GM12878 (cell line): Measurements from ENCODE around the gene WDFY4. TPM values are rescaled to one million over a fixed set of nuclear protein-coding genes. Genes with fewer than 3 reads are reported as not detected.

Experiments used
- ATAC-seq: fragments of 200-7000 bp; cut with Tn5 transposase; 3 replicates; pipeline ENCODE4 v1.9.1; 2020; ENCODE audit warnings: mild to moderate bottlenecking, moderate library complexity
- BruUV-seq: library from RNA; stranded (reverse); fragments of 400-500 nt; replicated peaks from 2 replicates; lab custom pipeline; 2021; lab: Mats Ljungman, UMichigan
- CTCF ChIA-PET: fragments of 300-600 bp; sonication (Branson Sonifier 250); formaldehyde crosslinking; extraction: SDS; loops from one replicate; lab custom pipeline; 2021; ENCODE audit warnings: inconsistent platforms; lab: Yijun Ruan, JAX
- POLR2A ChIA-PET: fragments of 350-600 bp; formaldehyde crosslinking; extraction: SDS; loops from one replicate; lab custom pipeline; 2021; ENCODE audit warnings: inconsistent platforms; lab: Charles Lee
- RAD21 ChIA-PET: fragments of 300-600 bp; sonication (Branson Sonifier 250); formaldehyde crosslinking; loops from one replicate; lab custom pipeline; 2023; ENCODE audit warnings: antibody characterized with exemption; ENCODE audit not compliant: unreplicated experiment; lab: Charles Lee
- SMC1A ChIA-PET: fragments of 300-600 bp; sonication (Branson Sonifier 250); formaldehyde crosslinking; loops from one replicate; lab custom pipeline; 2023; ENCODE audit not compliant: unreplicated experiment, uncharacterized antibody; lab: Charles Lee
- DNase-seq: peaks from one replicate; pipeline ENCODE4 v3.0.0-alpha.2; 2011; ENCODE audit warnings: low read depth, low spot score
- FAIRE-seq: peaks from 3 replicates; lab custom pipeline; 2011; peaks lifted over from hg19 to GRCh38; lab: Jason Lieb, UNC
- H2AFZ ChIP-seq: 2 replicates; pipeline ENCODE4 v1.6.0; 2011; ENCODE audit warnings: low read depth, low read length, control low read depth; ENCODE audit not compliant: control insufficient read depth
- H3K27ac ChIP-seq: 2 replicates; pipeline ENCODE4 v1.5.1; 2011; ENCODE audit warnings: control low read depth; ENCODE audit not compliant: control insufficient read depth, insufficient read depth
- H3K27me3 ChIP-seq, 2 experiments: replicated peaks in 1 of 2; 2 replicates each; pipeline versions ENCODE4 v1.6.0 to v1.6.1; 2011; ENCODE audit warnings: low read length in 1 of 2; ENCODE audit not compliant: control insufficient read depth in 2 of 2, insufficient read depth in 2 of 2
- H3K36me3 ChIP-seq, 2 experiments: 2 replicates each; pipeline ENCODE4 v1.5.1; 2011; ENCODE audit warnings: low read length in 1 of 2; ENCODE audit not compliant: control insufficient read depth in 2 of 2, insufficient read depth in 2 of 2
- H3K4me1 ChIP-seq: 2 replicates; pipeline ENCODE4 v1.6.1; 2011; ENCODE audit warnings: mild to moderate bottlenecking, low read length, moderate library complexity, mixed read lengths; ENCODE audit not compliant: control insufficient read depth, insufficient read depth
- H3K4me2 ChIP-seq: 2 replicates; pipeline ENCODE4 v1.6.0; 2011; ENCODE audit warnings: control low read depth; ENCODE audit not compliant: control insufficient read depth, insufficient read depth
- H3K4me3 ChIP-seq: fragments of 200-600 bp; sonication (generic); 2 replicates; pipeline ENCODE4 v1.5.1; 2016
- H3K79me2 ChIP-seq: 2 replicates; pipeline ENCODE4 v1.6.0; 2011; ENCODE audit warnings: low read length; ENCODE audit not compliant: control insufficient read depth, insufficient read depth
- H3K9ac ChIP-seq: 2 replicates; pipeline ENCODE4 v1.8.0; 2011; ENCODE audit warnings: low read length, control low read depth, mixed read lengths; ENCODE audit not compliant: control insufficient read depth, insufficient read depth
- H3K9me3 ChIP-seq: replicated peaks from 3 replicates; pipeline ENCODE4 v1.5.1; 2011; ENCODE audit warnings: mild to moderate bottlenecking, low read length; ENCODE audit not compliant: control insufficient read depth, insufficient read depth
- H4K20me1 ChIP-seq: 2 replicates; pipeline ENCODE4 v1.6.0; 2011; ENCODE audit not compliant: control insufficient read depth, insufficient read depth
- BHLHE40 ChIP-seq, 2 experiments: fragments of 450-650 bp in 1 of 2; IDR thresholded peaks; 2 replicates each; pipeline ENCODE4 v1.6.1; 2011 to 2017; ENCODE audit warnings: low read depth in 2 of 2, borderline replicate concordance in 1 of 2, improper control_type of control experiment in 1 of 2, low read length in 1 of 2, mild to moderate bottlenecking in 1 of 2
- CBX3 ChIP-seq: fragments of 200-600 bp; sonication (generic); IDR thresholded peaks from 2 replicates; pipeline ENCODE4 v1.6.1; 2016; ENCODE audit warnings: low read depth, borderline replicate concordance
- DPF2 ChIP-seq: fragments of 450-650 bp; IDR thresholded peaks from 2 replicates; pipeline ENCODE4 v1.6.1; 2017; ENCODE audit warnings: mild to moderate bottlenecking
- HCFC1 ChIP-seq: fragments of 150-350 bp; IDR thresholded peaks from 2 replicates; pipeline ENCODE4 v1.6.1; 2014; ENCODE audit warnings: low read length
- HDGF ChIP-seq: fragments of 450-650 bp; IDR thresholded peaks from 2 replicates; pipeline ENCODE4 v1.6.1; 2016; ENCODE audit warnings: antibody characterized with exemption
- KLF5 ChIP-seq: fragments of 450-650 bp; IDR thresholded peaks from 2 replicates; pipeline ENCODE4 v1.6.1; 2014; ENCODE audit warnings: mild to moderate bottlenecking; ENCODE audit not compliant: partially characterized antibody
- MTA2 ChIP-seq: fragments of 450-650 bp; IDR thresholded peaks from 2 replicates; pipeline ENCODE4 v1.6.1; 2016; ENCODE audit warnings: low read depth, mild to moderate bottlenecking, moderate library complexity
- MXI1 ChIP-seq: fragments of 150-350 bp; IDR thresholded peaks from 2 replicates; pipeline ENCODE4 v1.6.1; 2011; ENCODE audit warnings: low read depth, mild to moderate bottlenecking, inconsistent platforms, low read length, improper control_type of control experiment
- POLR2AphosphoS2 ChIP-seq: IDR thresholded peaks from 2 replicates; pipeline ENCODE4 v1.6.1; 2011; ENCODE audit warnings: low read depth, mild to moderate bottlenecking, low read length, improper control_type of control experiment, moderate library complexity
- STAT3 ChIP-seq: IDR thresholded peaks from 2 replicates; pipeline ENCODE4 v1.6.1; 2011; ENCODE audit warnings: low read depth, low read length, improper control_type of control experiment
- TCF7 ChIP-seq: IDR thresholded peaks from 2 replicates; pipeline ENCODE4 v1.6.1; 2014; ENCODE audit warnings: antibody characterized with exemption, borderline replicate concordance
- WGBS: methylation state at CpG from one replicate; pipeline ENCODE4 v1.1.6; 2016; ENCODE audit warnings: low lambda C conversion rate; ENCODE audit not compliant: insufficient replicate concordance, insufficient coverage; ENCODE audit errors: missing lambda C conversion rate; 5-methylcytosine and 5-hydroxymethylcytosine counted together
- in situ Hi-C: fragments of 300-500 bp; cut with MboI; formaldehyde crosslinking; loops from 9 replicates; pipeline ENCODE4 v1.14.3; 2018; ENCODE audit warnings: mixed read lengths
- intact Hi-C: fragments of 100-400 bp; cut with micrococcal nuclease; formaldehyde crosslinking; loops from one replicate; pipeline ENCODE4 v1.14.2; 2022; ENCODE audit not compliant: unreplicated experiment
- polyA plus RNA-seq, 11 experiments: library from polyadenylated mRNA; depleted of rRNA in 4 of 11; unstranded in 6 of 11; stranded (reverse) in 5 of 11; fragments of >200 nt; fragmentation: Nextera tagmentation in 4 of 11; fragmentation: Illumina TruSeq in 1 of 11; extraction: Ambion mirVana in 4 of 11; extraction: Trizol in 1 of 11; gene quantifications; 1 replicate in 1 of 11; 2 replicates in 10 of 11; pipeline versions ENCODE4 v1.2.1 to v1.2.3, GENCODE V29; 2011 to 2016; ENCODE audit warnings: inconsistent platforms in 2 of 11, missing spikeins in 2 of 11, low read depth in 1 of 11
- total RNA-seq, 4 experiments: library from RNA; depleted of rRNA in 3 of 4; stranded (reverse); fragments of >200 nt in 3 of 4; fragmentation: Illumina TruSeq in 1 of 4; extraction: Trizol in 1 of 4; gene quantifications; 2 replicates each; pipeline versions ENCODE4 v1.2.1 to v1.2.3, GENCODE V29; 2013 to 2021
- TF ChIP-seq, protein P1 (sequence below): IDR thresholded peaks from 2 replicates; pipeline ENCODE4 v1.6.1; 2012; ENCODE audit warnings: improper control_type of control experiment, low read depth, low read length; ENCODE audit not compliant: insufficient replicate concordance
- TF ChIP-seq, protein P2 (sequence below): fragments of 450-650 bp; IDR thresholded peaks from 2 replicates; pipeline ENCODE4 v1.6.1; 2018; ENCODE audit warnings: mild to moderate bottlenecking, low read depth, moderate library complexity; ENCODE audit not compliant: partially characterized antibody
- TF ChIP-seq, protein P3 (sequence below): IDR thresholded peaks from 2 replicates; pipeline ENCODE4 v1.6.1; 2011; ENCODE audit warnings: borderline replicate concordance, low read depth, mild to moderate bottlenecking, moderate library complexity, low read length; ENCODE audit not compliant: insufficient read depth, poor library complexity, severe bottlenecking

WDFY4 gene
- total and polyA plus RNA-seq, 10 of the 15 experiments (the other 5 are each of a cell fraction or from before 2014, with no cell fraction given): 13.5 to 132 (median 47.3) TPM

DNA sequence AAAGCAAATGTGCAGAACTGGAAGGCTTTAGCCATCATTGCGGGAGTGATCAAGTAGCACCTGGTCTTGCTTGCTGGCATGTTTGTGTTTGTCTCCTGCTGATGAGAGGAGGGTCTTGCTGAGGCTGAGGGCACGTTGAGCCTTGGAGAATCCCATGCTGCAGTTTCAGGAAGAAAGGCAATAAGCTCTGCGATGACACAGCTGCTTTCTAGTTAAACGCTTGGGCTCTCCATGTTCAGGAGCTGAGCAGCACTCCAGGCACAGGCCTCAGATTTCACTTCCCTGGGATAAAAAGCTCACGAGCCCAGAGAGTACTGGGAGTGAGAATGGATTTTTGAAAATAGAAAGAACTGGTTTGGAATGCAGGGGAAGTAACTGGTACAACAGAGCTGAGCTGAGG lies 154.2 kb downstream of the WDFY4 start:
- Histone ChIP-seq H3K9me3 (no peaks in the 10 kb centered on the region), H3K9ac (no peak overlapping the region), H4K20me1 (no peaks in the 10 kb centered on the region), H3K4me3 (no peak overlapping the region), H3K4me1 (no peaks in the 10 kb centered on the region), H3K4me2 (no peak overlapping the region), H3K27me3 (no peaks in the 10 kb centered on the region), H2AFZ (no peak overlapping the region), H3K79me2 (no peaks in the 10 kb centered on the region), H3K27ac (no peak overlapping the region), H3K36me3 (peaks cover 12 to 31% of the 10 kb centered on the region in 2 experiments)
- intact Hi-C loops (no loop called here), in situ Hi-C loops (no loop called here)
- ChIA-PET RAD21 (no interaction called here), CTCF (interaction anchor here (1.0 kb wide), 1 partner anchor 26 kb away, joined by 3 read pairs; no protein-coding TSS in a partner anchor), POLR2A (no interaction called here), SMC1A (interaction anchor here (1.0 kb wide), 1 partner anchor 10 kb away, joined by 3 read pairs; no protein-coding TSS in a partner anchor)
- WGBS: 83% methylated on average over 5 of the region's 5 CpGs
- TF ChIP-seq POLR2AphosphoS2 (no peak), HDGF (no peak), CBX3 (no peak), DPF2 (no peak), TCF7 (no peak), STAT3 (no peak), MXI1 (no peak), BHLHE40 (IDR thresholded peaks at IDR 0.05; ENCODE audit: borderline replicate concordance in 1 of 2, low read depth in 2 of 2, low read length in 1 of 2) (no peak), KLF5 (no peak), HCFC1 (no peak), MTA2 (no peak)
- TF ChIP-seq, protein P1, sequence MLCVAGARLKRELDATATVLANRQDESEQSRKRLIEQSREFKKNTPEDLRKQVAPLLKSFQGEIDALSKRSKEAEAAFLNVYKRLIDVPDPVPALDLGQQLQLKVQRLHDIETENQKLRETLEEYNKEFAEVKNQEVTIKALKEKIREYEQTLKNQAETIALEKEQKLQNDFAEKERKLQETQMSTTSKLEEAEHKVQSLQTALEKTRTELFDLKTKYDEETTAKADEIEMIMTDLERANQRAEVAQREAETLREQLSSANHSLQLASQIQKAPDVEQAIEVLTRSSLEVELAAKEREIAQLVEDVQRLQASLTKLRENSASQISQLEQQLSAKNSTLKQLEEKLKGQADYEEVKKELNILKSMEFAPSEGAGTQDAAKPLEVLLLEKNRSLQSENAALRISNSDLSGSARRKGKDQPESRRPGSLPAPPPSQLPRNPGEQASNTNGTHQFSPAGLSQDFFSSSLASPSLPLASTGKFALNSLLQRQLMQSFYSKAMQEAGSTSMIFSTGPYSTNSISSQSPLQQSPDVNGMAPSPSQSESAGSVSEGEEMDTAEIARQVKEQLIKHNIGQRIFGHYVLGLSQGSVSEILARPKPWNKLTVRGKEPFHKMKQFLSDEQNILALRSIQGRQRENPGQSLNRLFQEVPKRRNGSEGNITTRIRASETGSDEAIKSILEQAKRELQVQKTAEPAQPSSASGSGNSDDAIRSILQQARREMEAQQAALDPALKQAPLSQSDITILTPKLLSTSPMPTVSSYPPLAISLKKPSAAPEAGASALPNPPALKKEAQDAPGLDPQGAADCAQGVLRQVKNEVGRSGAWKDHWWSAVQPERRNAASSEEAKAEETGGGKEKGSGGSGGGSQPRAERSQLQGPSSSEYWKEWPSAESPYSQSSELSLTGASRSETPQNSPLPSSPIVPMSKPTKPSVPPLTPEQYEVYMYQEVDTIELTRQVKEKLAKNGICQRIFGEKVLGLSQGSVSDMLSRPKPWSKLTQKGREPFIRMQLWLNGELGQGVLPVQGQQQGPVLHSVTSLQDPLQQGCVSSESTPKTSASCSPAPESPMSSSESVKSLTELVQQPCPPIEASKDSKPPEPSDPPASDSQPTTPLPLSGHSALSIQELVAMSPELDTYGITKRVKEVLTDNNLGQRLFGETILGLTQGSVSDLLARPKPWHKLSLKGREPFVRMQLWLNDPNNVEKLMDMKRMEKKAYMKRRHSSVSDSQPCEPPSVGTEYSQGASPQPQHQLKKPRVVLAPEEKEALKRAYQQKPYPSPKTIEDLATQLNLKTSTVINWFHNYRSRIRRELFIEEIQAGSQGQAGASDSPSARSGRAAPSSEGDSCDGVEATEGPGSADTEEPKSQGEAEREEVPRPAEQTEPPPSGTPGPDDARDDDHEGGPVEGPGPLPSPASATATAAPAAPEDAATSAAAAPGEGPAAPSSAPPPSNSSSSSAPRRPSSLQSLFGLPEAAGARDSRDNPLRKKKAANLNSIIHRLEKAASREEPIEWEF: no peak
- TF ChIP-seq, protein P2, sequence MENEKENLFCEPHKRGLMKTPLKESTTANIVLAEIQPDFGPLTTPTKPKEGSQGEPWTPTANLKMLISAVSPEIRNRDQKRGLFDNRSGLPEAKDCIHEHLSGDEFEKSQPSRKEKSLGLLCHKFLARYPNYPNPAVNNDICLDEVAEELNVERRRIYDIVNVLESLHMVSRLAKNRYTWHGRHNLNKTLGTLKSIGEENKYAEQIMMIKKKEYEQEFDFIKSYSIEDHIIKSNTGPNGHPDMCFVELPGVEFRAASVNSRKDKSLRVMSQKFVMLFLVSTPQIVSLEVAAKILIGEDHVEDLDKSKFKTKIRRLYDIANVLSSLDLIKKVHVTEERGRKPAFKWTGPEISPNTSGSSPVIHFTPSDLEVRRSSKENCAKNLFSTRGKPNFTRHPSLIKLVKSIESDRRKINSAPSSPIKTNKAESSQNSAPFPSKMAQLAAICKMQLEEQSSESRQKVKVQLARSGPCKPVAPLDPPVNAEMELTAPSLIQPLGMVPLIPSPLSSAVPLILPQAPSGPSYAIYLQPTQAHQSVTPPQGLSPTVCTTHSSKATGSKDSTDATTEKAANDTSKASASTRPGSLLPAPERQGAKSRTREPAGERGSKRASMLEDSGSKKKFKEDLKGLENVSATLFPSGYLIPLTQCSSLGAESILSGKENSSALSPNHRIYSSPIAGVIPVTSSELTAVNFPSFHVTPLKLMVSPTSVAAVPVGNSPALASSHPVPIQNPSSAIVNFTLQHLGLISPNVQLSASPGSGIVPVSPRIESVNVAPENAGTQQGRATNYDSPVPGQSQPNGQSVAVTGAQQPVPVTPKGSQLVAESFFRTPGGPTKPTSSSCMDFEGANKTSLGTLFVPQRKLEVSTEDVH: no peak
- TF ChIP-seq, protein P3, sequence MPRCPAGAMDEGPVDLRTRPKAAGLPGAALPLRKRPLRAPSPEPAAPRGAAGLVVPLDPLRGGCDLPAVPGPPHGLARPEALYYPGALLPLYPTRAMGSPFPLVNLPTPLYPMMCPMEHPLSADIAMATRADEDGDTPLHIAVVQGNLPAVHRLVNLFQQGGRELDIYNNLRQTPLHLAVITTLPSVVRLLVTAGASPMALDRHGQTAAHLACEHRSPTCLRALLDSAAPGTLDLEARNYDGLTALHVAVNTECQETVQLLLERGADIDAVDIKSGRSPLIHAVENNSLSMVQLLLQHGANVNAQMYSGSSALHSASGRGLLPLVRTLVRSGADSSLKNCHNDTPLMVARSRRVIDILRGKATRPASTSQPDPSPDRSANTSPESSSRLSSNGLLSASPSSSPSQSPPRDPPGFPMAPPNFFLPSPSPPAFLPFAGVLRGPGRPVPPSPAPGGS: no peak
- DNase-seq: no peak
- FAIRE-seq: no peak
- no peak for ATAC-seq
- no TSS peak for BruUV-seq
